WTC11 (cell line): ENCODE data around the gene TNK1.

Source experiments
- GABPB1 ChIP-seq: sonication (generic); formaldehyde crosslinking; IDR thresholded peaks from 2 replicates; pipeline ENCODE4 v1.8.1; 2023; ENCODE audit warnings: mild to moderate bottlenecking, missing genetic modification reagents
- JUN ChIP-seq: sonication (generic); formaldehyde crosslinking; IDR thresholded peaks from 2 replicates; pipeline ENCODE4 v1.8.0; 2023; ENCODE audit warnings: mild to moderate bottlenecking, missing genetic modification reagents
- TEAD1 ChIP-seq: sonication (generic); formaldehyde crosslinking; IDR thresholded peaks from 2 replicates; pipeline ENCODE4 v1.8.0; 2022; ENCODE audit warnings: mild to moderate bottlenecking, missing genetic modification reagents
- TF ChIP-seq, protein P1 (sequence below): fragments of 200-600 bp; IDR thresholded peaks from 2 replicates; pipeline ENCODE4 v1.8.0; 2022; ENCODE audit warnings: antibody characterized with exemption
- TF ChIP-seq, protein P2 (sequence below): sonication (generic); formaldehyde crosslinking; IDR thresholded peaks from 2 replicates; pipeline ENCODE4 v1.8.0; 2023; ENCODE audit warnings: missing genetic modification reagents
- TF ChIP-seq, protein P3 (sequence below): sonication (generic); formaldehyde crosslinking; IDR thresholded peaks from 2 replicates; pipeline ENCODE4 v1.8.1; 2022; ENCODE audit warnings: low read depth, mild to moderate bottlenecking, moderate library complexity, missing genetic modification reagents, borderline replicate concordance

- TF ChIP-seq JUN (CRISPR knock-in tag) = no peak
- TF ChIP-seq, protein P1, sequence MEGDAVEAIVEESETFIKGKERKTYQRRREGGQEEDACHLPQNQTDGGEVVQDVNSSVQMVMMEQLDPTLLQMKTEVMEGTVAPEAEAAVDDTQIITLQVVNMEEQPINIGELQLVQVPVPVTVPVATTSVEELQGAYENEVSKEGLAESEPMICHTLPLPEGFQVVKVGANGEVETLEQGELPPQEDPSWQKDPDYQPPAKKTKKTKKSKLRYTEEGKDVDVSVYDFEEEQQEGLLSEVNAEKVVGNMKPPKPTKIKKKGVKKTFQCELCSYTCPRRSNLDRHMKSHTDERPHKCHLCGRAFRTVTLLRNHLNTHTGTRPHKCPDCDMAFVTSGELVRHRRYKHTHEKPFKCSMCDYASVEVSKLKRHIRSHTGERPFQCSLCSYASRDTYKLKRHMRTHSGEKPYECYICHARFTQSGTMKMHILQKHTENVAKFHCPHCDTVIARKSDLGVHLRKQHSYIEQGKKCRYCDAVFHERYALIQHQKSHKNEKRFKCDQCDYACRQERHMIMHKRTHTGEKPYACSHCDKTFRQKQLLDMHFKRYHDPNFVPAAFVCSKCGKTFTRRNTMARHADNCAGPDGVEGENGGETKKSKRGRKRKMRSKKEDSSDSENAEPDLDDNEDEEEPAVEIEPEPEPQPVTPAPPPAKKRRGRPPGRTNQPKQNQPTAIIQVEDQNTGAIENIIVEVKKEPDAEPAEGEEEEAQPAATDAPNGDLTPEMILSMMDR = no peak
- TF ChIP-seq, protein P2, sequence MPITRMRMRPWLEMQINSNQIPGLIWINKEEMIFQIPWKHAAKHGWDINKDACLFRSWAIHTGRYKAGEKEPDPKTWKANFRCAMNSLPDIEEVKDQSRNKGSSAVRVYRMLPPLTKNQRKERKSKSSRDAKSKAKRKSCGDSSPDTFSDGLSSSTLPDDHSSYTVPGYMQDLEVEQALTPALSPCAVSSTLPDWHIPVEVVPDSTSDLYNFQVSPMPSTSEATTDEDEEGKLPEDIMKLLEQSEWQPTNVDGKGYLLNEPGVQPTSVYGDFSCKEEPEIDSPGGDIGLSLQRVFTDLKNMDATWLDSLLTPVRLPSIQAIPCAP = no peak
- TF ChIP-seq, protein P3, sequence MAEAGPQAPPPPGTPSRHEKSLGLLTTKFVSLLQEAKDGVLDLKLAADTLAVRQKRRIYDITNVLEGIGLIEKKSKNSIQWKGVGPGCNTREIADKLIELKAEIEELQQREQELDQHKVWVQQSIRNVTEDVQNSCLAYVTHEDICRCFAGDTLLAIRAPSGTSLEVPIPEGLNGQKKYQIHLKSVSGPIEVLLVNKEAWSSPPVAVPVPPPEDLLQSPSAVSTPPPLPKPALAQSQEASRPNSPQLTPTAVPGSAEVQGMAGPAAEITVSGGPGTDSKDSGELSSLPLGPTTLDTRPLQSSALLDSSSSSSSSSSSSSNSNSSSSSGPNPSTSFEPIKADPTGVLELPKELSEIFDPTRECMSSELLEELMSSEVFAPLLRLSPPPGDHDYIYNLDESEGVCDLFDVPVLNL = no peak
- no peak for TF ChIP-seq GABPB1 (CRISPR knock-in tag)
- TF ChIP-seq TEAD1 (CRISPR knock-in tag) = no peak
Measured at GRCh38 chr17:7361906-7362305, 19.0 kb upstream of the TNK1 start.
